COLO668 (cell line): ENCODE results near the gene CXorf38.
A peak's percentile ranks its signal among the peaks of the same experiment; 100 is the strongest.

Experiments used
- DNase-seq: peaks from one replicate; lab custom pipeline; 2025; ENCODE audit not compliant: unreplicated experiment; lab: John Stamatoyannopoulos, UW

The CXorf38 gene, protein sequence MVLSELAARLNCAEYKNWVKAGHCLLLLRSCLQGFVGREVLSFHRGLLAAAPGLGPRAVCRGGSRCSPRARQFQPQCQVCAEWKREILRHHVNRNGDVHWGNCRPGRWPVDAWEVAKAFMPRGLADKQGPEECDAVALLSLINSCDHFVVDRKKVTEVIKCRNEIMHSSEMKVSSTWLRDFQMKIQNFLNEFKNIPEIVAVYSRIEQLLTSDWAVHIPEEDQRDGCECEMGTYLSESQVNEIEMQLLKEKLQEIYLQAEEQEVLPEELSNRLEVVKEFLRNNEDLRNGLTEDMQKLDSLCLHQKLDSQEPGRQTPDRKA

DNA sequence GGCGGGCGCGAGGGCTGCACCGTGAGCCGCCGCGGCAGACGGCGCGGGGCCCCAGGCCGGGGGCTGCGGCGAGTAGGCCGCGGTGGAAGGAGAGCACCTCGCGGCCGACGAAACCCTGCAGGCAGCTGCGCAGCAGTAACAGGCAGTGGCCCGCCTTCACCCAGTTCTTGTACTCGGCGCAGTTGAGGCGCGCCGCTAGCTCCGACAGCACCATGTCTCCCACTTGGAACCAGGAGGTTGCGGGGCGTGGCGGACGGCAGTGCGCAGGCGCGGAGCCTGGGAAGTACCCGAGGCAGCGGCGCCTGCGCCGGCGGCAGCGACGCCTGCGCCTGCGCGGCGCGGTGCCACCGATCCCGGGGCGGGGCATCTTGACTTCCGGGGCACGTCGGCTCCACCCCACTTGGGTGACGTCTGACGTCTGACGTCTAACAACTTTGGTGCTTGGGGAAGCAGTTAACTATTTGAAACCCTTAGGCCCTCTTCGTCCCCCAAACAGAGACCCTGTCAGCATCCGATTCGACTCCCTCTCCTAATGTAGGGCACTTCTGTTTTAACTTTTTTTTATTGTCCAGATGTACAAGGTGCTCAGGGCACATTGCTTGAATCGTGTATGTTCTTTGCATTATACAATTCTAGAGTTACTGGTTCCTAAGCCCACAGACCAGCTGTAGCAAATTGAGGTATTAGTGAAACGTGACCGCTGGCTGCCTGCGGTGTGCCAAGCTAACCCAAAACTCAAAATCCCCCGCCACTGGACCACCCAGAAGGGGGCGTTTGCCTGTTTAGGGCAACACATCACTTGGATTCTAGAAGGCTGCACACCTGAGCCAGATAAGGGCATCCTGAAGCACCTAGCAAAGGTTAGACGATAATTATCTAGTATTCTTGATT, at the start of gene CXorf38:
Gene CXorf38, minus strand, starts transcription at position 255 of the 891 bp plus-strand sequence. Its CDS starts 41 bp downstream, at position 214.
- DNase-seq: peak; percentile 93

DNA sequence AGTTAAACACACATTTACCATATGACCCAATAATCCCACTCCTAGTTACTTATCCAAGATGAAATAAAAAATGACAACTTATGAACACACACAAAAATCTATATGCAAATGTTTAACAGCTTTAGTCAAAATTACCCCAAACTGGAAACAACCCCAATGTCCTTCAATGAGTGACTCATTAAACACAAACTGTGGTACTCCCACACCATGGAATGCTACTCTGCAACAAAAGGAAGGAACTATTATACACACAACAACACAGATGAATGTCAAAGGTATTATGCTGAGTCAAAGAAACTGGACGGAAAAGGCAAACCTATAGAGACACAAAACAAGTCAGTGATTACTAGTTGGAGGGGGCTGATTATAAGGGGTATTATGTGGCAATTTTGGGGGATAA, 47.4 kb upstream of the CXorf38 start:
- no peak for DNase-seq

DNA sequence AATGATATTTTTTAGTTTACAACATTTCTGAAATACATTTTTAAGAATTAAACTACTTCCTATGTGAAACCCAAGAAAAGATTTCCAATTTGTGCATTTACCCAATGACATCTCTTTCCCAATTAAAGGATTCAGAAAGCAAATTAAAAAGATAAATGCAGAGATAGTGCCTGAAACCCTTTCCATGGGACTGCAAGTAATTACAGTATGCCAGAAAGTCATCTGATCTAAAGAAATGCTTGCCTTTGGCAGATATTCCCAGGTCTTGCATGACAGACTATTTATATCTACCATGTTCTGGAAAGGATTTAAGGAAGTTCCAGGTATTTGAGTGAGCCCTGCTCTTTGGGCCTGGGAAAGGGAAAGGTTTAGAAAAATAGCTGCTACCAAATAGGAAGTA, 41.6 kb upstream of the CXorf38 start:
- no peak for DNase-seq

DNA sequence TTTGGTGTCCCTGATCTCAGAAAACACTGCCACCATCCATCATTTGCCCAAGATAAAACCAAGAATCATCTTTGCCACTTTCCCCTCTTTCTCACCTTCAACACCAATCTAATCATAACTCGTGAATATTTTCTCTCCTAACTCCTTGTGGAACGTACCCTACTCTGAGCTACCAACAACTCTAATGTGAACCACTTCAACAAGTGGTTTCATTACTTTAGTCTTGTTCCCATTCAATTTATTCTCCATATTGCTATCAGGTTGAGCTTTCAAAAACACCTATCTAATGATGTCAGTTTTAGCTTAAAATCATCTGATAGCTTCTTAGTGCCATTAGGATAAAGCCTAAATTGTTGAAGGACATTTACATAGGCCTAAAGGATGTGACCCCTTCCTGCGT, 39.8 kb upstream of the CXorf38 start:
- DNase-seq: no peak

DNA sequence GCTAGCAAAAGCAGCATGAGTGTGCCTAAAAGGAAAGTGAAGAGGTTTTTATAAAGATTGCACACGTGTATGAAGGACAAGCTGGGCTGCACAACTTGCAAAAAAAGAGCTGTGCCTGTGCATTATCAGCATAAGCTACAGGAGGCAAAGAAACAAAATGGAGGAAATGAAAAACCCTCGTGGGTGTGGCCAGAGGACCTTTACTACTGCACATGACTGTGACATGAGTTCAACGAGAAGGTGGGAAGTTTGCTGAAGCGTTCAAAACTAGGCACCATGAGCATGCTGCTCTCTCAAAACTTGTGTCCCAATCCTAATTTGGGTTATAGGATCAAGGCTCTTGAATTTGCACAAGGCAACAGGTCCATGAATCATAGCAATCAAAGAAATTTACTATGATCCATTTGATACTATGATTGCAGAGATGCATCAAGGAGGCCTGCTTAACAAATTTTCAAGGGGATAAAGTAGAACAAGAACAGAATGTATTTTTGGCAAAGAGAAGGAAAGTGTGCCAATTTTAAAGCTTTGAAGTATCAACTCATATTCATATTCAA, 38.1 kb upstream of the CXorf38 start:
- no peak for DNase-seq

DNA sequence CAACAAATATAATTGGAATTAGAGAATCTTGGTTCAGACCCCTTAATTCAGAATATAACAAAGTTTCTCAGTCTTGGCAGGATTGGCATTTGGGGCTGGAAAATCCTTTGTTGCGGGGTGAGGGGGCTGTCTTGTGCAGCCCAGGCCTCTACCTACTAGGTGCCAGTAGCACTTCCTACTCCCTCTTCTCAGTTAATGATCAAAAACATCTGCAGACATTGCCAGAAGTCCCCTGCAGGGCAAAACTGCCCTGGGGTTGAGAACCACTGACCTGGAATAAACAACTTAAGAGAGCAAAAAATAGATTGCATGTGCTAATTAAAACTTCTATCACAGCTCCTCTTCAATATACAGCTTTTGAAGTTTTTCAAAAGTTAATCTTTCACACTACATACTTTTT, 36.7 kb upstream of the CXorf38 start:
- DNase-seq: no peak

DNA sequence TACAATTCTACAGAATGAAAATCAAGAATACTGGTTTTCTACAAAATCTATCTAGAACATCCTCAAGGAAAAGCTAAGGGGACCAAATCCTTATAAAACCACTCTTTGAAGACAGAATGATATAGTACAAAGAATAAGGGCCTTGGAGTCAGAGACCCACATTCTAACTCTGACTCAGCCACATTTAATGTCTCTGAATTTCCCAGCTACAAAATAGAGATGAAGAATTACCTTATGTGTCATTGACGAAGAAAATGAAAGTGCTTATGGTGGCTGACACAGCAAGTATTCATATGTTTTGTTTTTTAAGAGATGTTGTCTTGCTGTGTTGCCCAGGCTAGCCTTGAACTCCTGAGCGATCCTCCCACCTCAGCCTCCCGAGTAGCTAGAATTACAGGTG, 35.9 kb upstream of the CXorf38 start:
- DNase-seq: no peak

DNA sequence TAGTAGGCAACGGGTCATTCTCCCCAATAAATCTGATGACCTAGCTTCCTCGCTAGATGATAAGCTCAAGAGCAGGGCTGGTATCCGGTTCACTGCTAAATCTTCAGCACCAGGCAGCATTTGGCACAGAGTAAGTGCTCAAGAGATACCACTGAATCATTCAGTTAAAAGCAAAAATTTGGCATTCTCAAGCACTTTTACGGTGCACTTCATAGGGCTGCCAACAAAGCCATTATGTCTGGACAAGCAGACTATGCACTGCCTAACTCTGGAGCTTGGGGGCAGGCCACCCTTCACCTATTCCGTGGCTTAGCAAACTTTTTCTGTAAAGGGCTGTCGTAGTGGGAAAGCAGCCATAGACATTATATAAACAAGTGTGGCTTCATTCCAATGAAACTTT, 23.8 kb upstream of the CXorf38 start:
- no peak for DNase-seq

DNA sequence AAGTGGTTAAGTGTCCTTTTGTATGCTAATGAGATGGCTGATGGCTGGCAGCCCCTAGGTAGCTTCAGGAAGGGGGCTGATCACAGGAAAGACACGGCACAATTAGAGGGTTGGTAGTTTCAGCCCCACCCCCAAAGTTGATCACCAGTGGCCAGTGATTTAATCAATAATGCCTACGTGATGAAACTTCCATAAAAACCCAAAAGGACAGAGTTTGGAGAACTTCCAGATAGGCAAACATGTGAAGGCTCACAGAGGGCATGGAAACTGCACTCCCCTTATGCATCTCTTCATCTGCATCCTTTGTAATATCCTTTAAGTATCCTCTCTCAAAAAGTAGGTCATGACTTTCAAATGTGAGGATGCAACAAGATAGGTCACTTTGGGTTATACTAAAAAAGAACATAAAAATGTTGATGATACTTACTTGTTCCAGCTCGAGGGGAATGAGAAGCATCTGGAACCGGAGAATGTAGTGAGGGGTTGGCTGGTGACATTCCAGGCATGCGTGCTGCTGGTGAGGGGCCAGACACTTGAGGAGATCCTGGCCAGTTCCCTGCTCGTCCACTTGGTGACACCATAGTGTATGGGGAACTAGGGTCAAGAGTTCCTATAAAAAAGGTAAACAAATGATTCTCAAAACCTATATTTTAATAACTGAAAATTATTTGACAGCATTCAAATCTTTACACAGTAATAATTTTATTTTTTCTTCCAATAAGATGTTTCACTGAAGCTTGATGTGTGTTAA, 16.7 kb upstream of the CXorf38 start:
- DNase-seq: no peak

DNA sequence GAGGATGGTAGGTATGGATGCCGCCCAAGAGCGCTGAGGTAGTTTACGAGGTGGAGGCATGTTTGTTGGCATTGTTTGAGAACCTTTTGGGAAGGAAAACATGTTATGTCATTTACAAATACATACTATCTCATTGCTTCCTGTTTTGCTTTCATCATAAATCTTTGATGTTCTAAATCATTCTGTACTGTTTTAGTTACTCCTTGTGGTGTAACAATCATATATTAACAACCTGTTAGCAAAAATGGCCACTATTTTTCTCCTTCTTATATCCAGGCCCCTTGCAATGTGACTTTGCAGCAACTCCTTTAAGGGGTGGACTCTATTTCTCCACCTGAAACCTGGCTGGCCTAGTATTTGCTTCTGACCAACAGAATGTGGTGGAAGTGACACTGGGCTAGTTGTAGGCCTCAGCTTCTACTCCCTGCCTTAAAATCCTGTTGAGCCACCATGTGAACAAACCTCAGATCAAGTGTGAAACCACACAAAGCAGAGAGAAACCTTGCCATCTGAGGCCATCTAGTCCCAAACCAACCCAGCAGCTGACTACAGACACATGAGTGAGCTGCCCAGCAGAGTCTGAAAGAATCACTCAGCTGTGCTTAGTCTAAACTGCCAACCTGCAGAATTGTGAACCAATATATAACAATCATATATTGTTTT, 15.8 kb upstream of the CXorf38 start:
- DNase-seq: no peak

DNA sequence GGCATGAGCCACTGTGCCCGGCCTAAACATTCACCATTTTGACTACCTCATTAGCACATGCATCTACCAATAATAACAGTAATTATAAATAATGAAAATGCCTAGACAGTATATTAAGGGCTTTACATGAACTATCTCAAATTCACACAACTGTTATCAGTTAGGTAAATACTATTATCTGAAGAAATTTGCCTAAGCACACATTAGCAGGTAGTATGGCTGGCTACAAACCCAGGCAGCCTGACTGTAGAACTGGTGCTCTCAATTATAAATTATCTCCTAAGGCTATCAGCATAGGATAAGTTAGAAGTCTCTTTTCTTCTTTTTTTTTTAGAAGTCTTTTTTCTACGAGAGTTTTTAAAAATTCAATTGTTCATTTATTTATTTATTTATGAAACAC, 14.1 kb upstream of the CXorf38 start:
- DNase-seq: no peak

DNA sequence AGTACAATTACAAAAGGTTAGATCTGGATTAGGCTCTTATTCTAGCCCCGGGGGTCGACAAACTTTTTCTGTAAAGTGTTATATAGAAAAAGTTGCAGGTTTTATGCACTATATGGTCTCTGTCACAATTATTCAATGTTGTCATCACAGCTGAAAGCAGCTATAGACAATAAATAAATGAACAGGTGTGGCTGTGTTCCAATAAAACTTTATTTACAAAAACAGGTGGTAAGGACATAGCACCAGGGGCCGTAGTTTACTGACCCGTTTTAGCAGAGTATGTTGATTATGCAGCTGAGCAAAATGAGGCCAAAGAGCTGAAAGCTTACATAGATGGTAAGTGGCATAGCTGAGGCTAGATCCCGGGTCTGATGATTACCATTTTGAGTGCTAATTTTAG, 13.0 kb upstream of the CXorf38 start:
- DNase-seq: no peak

DNA sequence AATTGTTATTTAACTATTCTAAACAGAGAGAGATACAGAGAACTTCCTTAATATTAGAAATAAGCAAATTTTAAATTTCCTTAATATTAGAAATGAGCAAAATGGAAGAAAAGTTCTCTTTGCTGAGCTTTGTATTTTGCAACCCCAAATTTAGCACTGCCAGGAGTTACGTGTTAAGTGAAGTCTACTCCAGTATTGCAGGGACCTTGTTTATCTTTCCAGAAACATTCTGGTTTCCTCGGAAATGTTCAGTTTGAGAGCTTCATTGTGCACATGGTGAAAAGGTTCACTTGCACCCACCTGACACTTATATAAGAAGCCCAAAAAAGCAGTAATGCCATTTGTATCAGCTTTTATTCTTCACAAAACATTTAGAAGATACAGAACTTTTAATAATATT, 6.2 kb upstream of the CXorf38 start:
- DNase-seq: no peak

DNA sequence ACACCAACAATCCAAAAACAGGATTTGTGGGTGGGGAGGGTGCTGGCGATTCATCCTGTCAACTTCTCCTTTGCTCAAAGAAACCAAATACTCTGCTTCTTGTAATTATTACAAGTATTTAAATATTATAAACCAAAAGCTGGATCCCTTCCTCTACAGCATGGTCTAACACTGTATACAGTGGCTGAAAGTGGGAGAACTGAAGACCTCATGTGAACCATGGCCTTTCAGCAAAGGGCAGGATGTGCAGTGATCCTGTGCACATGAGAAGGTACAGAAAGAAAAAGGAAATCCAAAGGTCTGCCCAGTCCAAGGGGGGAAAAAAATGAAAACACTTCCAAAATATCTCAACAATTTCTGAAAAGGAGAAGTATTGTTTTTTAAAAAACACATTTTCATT, 5.3 kb upstream of the CXorf38 start:
- no peak for DNase-seq

DNA sequence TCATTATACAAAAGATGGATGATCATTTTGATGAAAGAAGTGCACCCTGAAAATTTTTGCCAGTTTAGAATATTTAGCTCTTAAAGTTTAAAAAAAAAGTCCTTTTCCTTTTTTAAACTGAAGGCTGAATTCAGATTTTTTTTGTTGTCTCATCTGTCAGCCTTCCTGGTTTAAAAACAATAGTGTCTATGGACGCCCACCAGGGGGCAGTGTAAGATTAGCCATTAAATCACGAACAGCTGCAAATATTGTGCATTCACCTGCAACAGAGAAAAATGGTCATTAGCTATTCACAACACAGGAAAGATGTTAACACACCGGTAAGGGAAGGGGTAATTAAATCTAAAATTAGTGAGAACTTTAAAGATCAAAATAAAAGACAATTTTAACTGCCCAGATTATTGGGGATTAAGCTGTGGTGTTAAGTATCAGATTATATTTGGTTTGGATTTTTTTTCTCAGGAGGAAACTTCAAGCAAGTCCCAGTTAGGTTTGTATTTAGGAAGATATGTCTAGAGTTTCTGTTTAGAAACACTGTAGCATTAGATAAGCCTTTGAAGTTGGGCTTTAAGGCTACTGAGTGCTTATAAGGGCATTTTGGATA, 4.4 kb upstream of the CXorf38 start:
- DNase-seq: peak; percentile 67

DNA sequence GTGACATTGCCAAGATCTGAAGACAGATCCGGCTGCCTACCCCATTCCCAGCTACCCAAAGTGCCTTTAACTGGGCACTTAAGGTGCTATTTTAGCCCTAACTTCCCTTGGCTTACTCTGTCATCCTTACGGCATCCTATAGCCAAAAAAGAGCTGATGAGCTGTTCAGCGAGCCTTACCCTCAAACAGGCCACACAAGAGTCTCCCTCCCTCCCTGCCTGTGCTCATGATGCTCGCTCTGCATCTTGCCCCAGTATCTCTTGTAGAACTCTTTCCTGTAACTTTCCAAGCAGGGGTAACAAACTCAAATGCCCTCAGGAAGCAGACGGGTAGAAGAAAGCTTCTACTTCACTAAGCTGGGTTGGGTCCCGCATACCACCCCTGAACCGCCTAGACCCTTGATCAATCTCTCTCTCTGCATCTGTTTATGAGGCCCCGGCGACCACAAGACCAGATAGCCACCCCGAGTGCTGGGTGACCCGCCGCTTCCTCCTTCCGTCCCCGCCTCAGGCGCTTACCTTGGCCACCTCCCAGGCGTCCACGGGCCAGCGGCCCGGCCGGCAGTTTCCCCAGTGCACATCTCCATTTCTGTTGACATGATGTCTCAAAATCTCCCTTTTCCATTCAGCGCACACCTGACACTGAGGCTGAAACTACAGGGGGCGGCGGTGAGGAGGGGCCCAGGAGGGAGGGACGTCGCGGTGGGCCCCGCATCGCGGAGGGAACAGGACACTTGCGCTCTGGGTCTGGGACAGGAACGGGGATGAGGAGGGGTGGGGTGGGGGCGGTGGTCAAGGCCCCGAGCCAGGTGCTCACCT, 663 bp downstream of the CXorf38 start:
- peak; percentile 46 for DNase-seq

DNA sequence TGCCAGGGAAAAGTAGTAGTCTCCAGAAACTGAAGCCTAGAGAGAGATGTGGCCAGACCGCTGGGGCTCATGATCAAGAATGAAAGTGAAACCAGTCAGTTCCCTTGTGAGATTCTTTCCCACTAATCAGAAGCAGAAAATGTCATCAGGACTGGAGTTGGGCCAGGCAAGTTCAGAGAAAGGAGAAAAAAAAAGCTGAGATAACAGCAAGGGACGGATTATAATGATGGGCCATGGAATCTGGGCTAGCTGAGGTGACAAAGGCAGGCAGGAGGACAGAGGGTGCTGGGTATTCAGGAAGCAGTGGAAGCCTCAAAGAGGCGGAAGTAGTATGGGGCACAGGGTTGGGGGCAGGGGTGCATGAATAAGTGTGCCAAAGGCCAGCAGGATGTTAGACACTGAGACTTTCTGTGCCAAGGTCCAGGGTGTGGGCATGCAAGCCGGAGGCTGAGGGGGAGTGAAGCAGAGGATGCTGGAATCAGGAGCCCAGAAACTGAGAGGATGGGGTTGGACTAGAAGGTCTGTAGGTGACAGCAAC, 2.5 kb downstream of the CXorf38 start:
- DNase-seq: peak; percentile 34

DNA sequence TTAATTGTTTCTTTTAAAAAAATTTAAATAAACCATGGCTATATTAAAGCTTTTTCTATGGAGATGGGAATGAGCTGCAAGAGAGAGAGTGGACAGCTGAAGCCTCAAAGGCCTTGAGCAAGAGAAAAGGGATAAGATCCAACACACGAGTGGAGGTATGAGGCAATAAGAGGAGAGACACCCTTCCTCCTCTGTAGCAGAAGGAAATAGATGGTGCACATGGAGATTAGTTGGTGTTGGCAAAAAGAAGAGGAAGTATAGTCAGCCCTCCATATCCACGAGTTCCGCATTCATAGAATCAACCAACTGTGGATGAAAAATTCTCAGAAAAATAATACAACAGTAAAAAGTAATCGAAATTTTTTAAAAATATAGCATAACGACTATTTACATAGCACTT, 3.2 kb downstream of the CXorf38 start:
- no peak for DNase-seq

DNA sequence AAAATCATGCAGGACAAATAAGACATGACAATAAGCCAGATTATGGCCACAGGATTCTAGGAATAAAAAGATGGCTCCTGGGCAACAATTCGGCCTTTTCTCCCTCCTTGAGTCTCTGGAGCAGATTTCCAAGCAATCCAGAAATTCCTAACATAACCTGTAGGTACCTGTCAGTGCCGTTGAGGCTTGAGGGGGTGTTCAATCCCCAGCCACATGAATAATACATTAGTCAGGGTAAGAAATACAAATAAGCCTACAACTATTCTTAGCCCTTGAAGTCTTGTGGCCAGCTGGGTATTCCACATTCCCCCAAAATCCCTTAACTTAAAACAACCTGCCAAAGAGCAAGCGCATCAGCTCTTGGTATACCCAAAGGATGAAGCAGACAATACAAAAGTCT, 9.7 kb downstream of the CXorf38 start:
- no peak for DNase-seq
